Fibroblast of the aortic adventitia (primary cell): ENCODE measurements around the gene SNAP25. TPM values are rescaled to one million over a fixed set of nuclear protein-coding genes. Genes with fewer than 3 reads are reported as not detected.

Experiments used
- DNase-seq: peaks from one replicate; pipeline ENCODE4 v3.0.0-alpha.2; 2010; ENCODE audit warnings: low read depth
- H3K4me3 ChIP-seq: 2 replicates; pipeline ENCODE4 v1.5.1; 2011; ENCODE audit warnings: low read depth, mild to moderate bottlenecking, control low read depth, low read length, moderate library complexity
- total RNA-seq: library from RNA; depleted of rRNA; stranded (reverse); fragments of >200 nt; gene quantifications from 2 replicates; pipeline ENCODE4 v1.2.3, GENCODE V29; 2012; ENCODE audit warnings: low replicate concordance
- TF ChIP-seq, protein P1 (sequence below): IDR thresholded peaks from 2 replicates; pipeline ENCODE4 v1.5.1; 2011; ENCODE audit warnings: mild to moderate bottlenecking, low read length, control low read depth, inconsistent platforms; ENCODE audit not compliant: insufficient read depth

Gene SNAP25
- total RNA-seq, 1 donor, result 3.1 TPM

GRCh38 chr20:10315138-10315537, 96.5 kb downstream of the SNAP25 start:
- H3K4me3 ChIP-seq, result no peak overlapping the region
- DNase-seq, result no peak
- TF ChIP-seq, protein P1, sequence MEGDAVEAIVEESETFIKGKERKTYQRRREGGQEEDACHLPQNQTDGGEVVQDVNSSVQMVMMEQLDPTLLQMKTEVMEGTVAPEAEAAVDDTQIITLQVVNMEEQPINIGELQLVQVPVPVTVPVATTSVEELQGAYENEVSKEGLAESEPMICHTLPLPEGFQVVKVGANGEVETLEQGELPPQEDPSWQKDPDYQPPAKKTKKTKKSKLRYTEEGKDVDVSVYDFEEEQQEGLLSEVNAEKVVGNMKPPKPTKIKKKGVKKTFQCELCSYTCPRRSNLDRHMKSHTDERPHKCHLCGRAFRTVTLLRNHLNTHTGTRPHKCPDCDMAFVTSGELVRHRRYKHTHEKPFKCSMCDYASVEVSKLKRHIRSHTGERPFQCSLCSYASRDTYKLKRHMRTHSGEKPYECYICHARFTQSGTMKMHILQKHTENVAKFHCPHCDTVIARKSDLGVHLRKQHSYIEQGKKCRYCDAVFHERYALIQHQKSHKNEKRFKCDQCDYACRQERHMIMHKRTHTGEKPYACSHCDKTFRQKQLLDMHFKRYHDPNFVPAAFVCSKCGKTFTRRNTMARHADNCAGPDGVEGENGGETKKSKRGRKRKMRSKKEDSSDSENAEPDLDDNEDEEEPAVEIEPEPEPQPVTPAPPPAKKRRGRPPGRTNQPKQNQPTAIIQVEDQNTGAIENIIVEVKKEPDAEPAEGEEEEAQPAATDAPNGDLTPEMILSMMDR, result no peak

DNA sequence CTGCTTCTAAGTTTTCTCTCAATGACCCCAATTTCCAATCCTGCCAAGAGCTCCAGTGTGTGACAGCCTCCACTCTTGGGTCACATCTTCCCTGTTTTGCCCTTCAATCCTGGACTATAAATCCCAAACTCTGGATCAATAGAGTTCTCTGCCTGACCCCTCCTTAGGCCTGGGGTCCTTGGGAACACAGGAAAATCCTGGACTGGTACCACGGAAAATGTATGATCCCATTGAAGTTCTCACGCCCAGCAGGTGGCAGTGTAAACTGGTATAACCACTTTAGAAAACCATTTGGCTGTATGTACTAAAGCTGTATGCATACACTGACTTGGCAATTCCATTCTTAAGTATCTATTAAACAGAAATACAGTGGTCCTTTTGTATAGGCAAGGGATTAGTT, 98.0 kb downstream of the SNAP25 start:
- H3K4me3 ChIP-seq, result no peak overlapping the region
- TF ChIP-seq, protein P1, result no peak
- DNase-seq, result no peak

GRCh38 chr20:10318291-10319024, 99.8 kb downstream of the SNAP25 start:
- no peak for DNase-seq
- TF ChIP-seq, protein P1, result no peak
- H3K4me3 ChIP-seq, result no peak overlapping the region

GRCh38 chr20:10319855-10320254, 101.2 kb downstream of the SNAP25 start:
- TF ChIP-seq, protein P1, result no peak
- no peak for DNase-seq
- H3K4me3 ChIP-seq, result no peak overlapping the region

GRCh38 chr20:10321138-10321717, 102.6 kb downstream of the SNAP25 start:
- DNase-seq, result no peak
- TF ChIP-seq, protein P1, result no peak

GRCh38 chr20:10322073-10323012, 103.7 kb downstream of the SNAP25 start:
- TF ChIP-seq, protein P1, result no peak
- H3K4me3 ChIP-seq, result no peak overlapping the region
- no peak for DNase-seq

More at GRCh38 chr20:10321138-10321717, 102.6 kb downstream of the SNAP25 start:
- H3K4me3 ChIP-seq, result no peak overlapping the region
